ENCODE measurements around the gene CABP2.

Gene CABP2

DNA sequence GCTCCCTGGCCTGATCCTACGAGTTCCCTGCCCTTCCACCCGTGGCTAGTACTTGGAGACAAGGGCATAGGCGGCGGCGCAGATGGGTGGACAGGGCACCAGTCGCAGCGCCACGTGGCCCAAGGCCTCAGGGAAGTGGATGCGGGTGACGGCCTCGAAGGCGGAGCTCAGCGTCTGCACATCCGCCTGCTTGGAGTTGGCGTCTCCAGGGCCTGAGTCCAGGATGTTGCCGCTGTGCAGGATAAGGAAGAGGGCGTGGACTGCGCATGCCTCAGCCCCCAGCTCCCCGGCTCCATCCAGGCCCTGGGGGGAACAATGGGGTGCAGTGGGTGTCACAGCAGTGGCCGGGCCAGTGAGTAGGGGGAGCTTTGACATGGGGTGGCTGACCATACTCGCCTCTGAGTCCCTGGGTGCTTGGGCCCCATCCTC is 24.7 kb downstream of the CABP2 start:
- no peak for DNase-seq (ENCODE audit: low read depth)
- TF ChIP-seq, protein P1, sequence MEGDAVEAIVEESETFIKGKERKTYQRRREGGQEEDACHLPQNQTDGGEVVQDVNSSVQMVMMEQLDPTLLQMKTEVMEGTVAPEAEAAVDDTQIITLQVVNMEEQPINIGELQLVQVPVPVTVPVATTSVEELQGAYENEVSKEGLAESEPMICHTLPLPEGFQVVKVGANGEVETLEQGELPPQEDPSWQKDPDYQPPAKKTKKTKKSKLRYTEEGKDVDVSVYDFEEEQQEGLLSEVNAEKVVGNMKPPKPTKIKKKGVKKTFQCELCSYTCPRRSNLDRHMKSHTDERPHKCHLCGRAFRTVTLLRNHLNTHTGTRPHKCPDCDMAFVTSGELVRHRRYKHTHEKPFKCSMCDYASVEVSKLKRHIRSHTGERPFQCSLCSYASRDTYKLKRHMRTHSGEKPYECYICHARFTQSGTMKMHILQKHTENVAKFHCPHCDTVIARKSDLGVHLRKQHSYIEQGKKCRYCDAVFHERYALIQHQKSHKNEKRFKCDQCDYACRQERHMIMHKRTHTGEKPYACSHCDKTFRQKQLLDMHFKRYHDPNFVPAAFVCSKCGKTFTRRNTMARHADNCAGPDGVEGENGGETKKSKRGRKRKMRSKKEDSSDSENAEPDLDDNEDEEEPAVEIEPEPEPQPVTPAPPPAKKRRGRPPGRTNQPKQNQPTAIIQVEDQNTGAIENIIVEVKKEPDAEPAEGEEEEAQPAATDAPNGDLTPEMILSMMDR (IDR thresholded peaks at IDR 0.05; ENCODE audit: low read depth, low read length, missing control alignments) = no peak
- no peak overlapping the region for H3K4me3 ChIP-seq (ENCODE audit: low read depth, low read length)

DNA sequence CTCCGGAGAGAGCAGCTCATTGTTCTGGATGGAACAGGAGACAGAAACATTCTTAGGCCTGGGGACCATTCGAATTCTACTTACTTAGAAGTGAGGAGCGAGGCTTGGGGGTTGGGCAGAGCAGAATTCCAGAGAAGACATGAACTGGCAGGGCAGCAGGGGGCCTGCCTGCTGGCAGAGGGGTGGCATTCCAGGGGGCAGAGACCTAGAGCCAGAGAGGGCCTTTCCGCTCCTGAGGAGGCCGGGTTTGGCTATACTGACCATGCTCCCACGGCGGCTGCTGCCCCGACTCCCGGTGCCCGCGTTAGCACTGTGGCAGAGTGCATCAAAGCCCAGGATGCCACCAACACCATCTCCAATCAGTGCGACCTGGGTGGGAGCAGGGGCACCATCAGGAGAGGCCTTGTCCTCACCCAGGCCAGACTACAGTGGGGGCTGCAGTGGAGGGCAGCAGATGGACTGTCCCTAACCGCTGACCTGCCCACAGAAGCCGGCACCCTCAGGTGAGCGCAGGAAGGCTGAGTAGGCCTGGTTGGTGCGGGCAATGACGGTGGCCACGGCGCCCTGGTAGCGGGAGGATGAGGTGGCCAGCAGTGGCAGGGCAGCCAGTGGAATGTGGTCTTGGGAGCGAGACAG is 25.5 kb downstream of the CABP2 start:
- DNase-seq (ENCODE audit: low read depth) = no peak
- TF ChIP-seq, protein P1 (IDR thresholded peaks at IDR 0.05; ENCODE audit: low read depth, low read length, missing control alignments) = no peak
- no peak overlapping the region for H3K4me3 ChIP-seq (ENCODE audit: low read depth, low read length)

DNA sequence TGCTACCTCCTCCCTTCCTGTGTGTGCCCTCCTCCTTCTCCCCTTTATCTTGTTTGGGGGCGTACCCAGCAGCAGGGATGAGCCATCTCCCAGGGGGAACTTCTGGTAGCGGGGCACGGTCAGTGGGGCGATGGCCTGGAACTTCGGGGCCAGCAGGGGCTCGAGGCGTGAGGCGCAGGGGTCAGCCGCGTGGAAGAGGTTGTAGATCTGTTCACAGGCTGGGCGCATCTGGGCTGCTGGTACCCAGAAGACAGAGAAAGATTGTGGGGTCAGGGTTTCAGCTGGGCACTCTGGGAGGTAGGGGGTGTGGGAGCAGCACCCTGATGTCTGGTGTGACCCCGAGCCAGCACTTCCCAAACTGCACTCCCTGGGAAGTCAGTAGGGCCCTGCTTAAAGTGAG is 27.1 kb downstream of the CABP2 start:
- TF ChIP-seq, protein P1 (IDR thresholded peaks at IDR 0.05; ENCODE audit: low read depth, low read length, missing control alignments) = no peak
- H3K4me3 ChIP-seq (ENCODE audit: low read depth, low read length) = no peak overlapping the region
- no peak for DNase-seq (ENCODE audit: low read depth)

DNA sequence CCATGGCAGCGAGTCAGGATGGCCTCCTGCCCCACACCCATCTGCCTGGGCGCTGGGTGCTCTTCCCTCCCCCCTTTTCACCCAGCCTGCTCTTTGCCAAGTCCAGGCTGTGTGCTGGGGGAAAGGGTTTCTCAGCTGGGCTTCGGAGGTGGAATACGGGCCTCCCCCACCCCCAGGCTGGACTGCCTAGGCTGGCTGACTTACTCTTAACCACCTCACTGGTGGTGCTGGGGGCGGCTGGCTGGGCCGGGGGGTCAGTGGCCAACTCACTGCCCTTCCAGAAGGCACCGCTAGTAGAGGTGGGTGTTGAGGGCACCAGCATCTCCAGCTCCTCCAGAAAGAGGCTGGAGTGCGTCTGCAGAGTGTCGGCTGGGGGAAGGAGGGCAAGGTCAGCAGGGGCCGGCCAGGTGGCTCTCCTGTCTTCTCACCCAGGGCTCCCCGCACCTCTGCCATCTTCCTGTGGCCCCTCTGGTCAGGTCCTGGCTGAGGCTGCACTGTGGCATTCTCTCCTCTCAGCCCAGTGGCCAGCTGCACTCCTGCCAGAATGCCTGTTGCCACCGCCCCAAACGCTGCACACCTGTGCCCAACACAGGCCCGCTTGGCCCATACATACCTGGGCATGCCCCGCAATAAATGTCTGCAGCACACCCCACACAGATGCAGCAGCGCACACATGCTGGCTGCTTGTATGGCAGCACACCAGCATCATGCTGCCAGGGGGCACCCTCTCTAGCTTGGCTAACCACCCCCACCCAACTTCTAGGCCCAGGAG is 27.8 kb downstream of the CABP2 start:
- no peak overlapping the region for H3K4me3 ChIP-seq (ENCODE audit: low read depth, low read length)
- DNase-seq (ENCODE audit: low read depth) = no peak
- TF ChIP-seq, protein P1 (IDR thresholded peaks at IDR 0.05; ENCODE audit: low read depth, low read length, missing control alignments) = no peak

DNA sequence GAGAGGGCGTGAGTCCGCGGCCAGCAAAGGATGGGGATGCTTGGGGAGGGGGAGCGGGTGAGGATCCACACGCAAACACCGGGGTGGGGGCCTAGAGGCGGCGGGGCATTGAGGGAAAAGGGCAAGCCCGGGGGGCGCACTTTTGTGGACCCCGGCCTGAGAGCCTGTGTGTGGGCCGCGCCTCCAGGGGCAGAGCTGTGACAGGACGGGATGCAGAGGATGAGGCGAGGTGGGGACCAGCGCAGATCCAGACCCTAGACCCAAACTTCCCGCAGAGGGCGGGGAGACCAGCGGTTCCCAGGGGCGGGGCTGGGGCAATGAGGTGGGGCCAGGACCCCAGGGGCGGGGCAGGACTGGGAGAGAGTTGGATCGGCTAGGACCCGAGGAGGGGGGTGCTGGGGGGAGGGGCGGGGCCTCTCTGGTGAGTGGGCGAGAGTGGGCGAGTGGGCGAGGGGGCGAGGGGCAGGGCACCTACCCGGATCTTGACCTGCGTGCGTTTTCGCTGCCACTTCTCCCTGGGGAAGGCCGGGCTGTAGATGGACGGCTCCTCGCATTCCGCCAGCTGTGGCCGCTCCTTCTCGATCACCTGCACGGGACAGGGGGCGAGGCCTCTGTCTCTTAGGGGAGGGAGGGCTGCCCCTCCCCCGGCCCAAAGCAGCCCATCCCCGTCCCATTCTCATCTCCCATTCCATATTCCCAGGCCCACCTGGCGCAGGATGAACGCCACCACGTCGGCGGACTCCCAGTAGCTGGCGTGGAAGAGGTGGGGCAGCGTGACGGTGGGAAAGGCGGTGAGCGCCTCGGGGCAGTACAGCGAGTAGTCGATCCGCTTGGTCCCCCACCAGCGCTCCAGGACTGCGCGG is 28.6 kb downstream of the CABP2 start:
- no peak for DNase-seq (ENCODE audit: low read depth)
- H3K4me3 ChIP-seq (ENCODE audit: low read depth, low read length) = no peak overlapping the region
- TF ChIP-seq, protein P1 (IDR thresholded peaks at IDR 0.05; ENCODE audit: low read depth, low read length, missing control alignments) = no peak

DNA sequence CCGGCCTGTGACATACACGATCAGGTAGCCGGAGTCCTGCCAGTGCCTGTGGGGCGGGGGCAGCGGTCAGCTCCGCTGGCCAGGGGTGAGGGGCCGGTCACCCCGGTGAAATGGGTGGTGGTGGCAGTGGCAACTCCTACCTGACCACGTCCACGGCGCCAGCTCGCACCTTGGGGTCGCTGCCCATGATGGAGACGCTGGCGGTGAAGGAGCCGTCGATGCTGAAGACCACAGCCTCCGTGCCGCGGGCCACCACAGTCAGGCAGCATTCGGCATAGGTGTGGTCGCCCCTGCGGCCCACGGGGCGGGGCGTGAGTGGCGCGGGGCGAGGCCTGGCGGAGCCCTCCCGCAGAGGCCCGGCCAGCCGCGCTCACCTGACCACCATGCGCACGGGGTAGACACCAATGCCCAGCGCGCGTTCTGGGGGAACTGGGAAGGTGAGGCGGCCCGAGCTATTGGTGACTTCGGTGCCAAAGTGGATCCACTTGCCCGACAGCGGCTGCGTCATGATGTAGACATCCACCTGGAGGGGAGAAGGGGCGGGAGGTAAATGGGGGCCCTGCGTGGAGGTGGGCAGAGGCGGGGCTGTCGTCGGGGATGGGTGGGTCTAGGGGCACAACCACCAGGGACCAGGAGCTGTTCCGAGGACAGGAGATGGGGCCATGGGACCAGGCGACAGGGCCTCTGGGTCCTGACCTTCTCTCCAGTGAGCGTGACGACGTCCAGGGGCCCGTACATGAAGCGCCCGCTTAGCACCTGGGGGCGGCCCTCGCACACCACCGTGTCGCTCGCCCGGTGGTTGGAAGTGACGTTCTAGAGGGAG is 29.5 kb downstream of the CABP2 start:
- TF ChIP-seq, protein P1 (IDR thresholded peaks at IDR 0.05; ENCODE audit: low read depth, low read length, missing control alignments) = no peak
- no peak for DNase-seq (ENCODE audit: low read depth)
- H3K4me3 ChIP-seq (ENCODE audit: low read depth, low read length) = no peak overlapping the region

Measured in GM12864 (cell line).